Inferior parietal cortex (tissue), 1 donor: Measurements from ENCODE around the gene MYBPH.

Experiments used
- DNase-seq: peaks from one replicate; pipeline ENCODE4 v3.0.0-alpha.2; 2016; ENCODE audit errors: extremely low spot score

Gene MYBPH

DNA sequence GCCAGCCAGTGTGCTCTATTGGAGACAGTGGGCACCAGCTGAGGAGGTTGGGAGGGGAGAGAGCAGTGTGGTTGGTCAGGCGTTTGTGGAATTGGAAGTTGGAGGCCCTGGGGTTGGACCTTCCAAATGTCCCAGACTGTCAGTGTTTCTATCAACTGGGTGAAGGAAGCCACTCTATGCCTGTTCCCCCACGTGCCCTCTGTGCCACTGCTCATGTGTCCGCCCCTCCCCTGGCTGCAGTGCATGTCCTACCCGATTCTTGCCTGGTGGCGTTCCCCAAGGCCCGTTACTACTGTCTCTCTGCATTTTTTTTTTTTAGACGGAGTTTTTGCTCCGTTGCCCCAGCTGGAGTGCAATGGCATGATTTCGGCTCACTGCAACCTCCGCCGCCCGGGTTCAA, 27.0 kb downstream of the MYBPH start:
- no peak for DNase-seq

DNA sequence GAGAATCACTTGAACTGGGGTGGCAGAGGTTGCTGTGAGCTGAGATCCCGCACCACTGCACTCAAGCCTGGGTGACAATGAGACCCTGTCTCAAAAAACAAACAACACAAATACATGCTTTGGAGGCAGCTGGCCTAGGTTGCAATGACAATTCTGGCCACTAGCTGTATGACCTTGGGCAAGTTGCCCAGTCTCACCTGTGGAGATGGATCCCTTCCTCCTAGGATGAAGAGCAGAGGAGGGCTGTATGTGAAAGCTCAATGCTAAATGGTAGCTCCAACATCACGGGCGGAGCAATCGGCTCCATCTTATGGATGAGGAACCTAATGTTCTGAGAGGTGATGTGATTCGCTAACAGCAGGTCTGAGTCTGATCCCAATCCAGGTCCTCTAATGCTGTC, 27.5 kb downstream of the MYBPH start:
- DNase-seq, result no peak

DNA sequence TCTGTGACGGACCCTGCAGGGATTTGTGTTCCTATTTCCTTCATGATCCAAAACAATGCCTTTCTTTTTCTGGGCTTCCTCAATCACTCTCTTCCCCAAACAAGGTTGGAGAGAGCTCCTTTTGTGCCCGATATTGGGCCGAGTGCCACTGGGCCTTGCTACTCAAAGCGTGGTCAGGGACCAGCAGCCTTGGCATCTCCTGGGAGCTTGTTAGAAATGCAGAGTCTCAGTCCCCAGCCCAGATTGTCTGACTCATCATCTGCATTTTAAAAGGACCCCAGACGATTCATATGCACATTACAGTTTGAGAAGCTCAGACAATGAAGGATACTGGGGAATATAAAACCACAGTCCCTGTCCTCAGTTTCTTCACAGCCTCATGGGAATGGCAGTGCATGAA, 28.2 kb downstream of the MYBPH start:
- no peak for DNase-seq

DNA sequence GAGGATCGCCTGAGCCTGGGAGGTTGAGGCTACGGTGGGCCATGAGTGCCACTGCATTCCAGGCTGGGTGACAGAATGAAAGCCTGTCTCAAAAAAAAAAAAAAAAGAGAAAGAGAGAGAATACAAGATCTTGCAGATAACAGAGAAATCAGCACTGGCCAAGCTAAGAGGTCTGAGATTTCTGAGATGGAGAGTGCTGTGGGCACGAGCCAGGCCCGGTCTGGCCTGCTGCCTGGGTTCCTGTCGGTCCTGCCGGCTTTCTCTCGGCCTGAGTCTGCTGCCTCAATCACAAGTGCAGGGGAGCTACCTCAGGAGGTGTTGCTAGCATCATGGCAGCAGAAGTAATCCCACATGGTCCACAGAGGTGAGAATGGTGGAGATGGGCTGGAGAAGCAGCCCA, 29.1 kb downstream of the MYBPH start:
- no peak for DNase-seq

DNA sequence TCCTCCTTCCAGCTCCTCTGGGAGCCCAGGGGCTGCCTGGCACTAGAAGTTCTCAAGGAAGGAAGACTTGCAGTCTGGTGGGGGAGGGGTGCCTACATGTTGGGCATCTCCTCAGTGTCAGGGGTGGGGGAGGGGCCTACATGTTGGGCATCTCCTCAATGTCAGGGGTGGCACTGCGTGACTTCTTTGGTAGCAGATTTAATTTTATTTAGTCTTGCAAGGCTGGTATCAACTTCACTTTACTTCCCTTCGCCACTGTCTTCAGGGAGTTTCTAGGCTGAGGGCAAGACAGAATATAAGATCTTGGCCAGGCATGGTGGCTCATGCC, 29.6 kb downstream of the MYBPH start:
- no peak for DNase-seq

DNA sequence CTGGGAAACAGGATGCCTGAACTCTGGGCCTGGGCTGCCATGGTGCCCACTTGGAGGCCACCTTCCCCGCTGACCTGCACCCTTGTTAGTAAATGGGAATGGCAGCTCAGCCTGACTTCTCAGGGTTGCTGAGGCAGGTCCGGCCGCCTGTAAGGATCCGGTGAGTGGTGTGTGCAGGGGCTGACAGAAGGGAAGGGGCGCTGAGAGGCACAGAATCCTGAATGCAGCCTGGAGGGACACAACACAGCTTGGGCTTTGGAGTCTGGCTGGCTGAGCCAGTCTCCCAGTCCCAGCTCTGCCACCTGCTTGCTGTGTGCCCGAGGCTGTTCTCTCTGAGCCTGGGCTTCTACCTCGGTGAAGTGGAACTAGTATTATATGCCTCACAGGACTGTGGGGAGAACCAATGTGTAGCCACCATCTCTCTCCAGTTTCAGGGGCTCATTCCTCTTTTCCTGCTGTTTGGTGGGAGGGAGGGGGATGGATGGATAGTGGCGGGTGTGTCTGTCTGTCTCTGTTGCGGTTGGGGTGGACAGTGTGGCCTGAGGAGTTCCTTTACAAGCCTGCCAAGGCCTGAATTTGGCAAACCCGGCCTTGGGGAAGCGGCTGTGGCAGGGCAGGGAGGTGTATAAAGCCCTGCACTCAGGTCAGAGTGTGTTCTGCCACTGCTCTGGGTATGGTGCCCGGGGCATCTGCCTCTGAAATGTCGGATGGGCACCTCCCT, 30.1 kb downstream of the MYBPH start:
- DNase-seq, result no peak

DNA sequence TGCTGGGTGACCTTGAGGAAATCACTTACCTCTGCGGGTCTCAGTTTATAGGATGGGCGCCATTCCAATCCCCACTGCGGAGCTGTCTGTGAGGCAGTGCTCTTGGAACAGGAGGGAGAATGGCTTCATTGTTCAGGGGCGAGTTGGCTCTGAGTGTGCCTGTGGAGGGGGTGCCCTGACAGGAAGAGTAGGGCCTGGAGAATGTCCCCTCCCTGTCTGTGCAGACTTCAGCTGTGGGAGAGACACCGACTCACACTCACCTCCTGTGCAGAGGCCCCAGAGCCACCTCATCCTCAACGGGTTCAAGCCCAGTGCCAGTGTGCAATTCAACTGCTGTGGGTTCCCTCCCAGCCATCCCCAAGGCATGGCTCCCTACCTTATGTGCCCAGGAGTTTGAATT, 31.0 kb downstream of the MYBPH start:
- DNase-seq, result peak; percentile 74

DNA sequence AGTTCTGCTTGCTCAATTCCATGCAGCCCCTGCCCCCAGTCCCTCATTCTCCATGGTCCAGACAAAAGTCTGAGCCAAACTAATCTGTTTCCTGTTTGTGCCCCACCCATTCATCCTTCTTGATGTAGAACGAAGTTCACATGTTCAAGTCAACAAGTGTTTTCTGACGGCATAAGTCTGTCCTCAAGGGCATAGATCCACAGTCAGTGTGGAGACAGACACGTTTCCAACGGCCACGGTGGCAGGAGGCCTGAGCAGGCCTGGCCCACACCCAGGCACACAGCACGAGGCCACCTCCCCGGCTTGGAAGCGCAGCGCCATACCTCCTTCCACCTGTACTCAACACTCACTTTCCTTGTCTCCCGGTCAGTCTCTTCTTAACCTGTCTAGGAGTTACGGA, 32.0 kb downstream of the MYBPH start:
- no peak for DNase-seq

DNA sequence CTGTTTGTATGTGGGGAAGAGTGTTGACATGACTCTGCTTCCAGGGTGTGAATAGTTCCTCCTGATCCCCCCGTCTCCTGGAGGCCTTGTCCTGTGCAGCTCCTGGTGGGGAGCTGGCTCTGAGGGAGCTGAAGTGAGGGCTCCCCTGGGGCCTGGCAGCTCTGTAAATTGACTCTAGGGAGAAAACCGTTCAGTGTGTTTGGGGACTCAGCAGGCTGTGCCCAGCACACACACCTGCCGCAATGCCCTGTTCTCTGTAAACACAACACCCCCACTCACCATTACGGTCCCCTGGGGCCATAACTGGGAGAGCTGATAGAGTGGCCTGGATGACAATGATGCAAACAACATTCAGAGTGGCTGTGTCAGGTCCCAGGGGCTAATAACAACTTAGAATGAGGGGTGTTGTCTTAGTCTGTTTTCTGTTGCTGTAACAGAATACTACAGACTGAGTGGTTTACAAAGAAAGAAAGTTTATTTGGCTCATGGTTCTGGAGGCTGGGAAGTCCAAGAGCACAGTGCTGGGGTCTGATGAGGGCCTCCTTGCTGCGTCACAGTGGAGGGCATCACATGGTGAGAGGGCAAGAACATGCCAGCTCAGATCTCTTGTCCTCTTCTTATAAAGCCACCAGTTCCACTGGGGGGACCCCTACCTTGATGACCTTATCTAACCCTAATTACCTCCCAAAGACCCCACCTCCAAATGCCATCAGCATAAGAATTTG, 32.8 kb downstream of the MYBPH start:
- DNase-seq, result no peak

DNA sequence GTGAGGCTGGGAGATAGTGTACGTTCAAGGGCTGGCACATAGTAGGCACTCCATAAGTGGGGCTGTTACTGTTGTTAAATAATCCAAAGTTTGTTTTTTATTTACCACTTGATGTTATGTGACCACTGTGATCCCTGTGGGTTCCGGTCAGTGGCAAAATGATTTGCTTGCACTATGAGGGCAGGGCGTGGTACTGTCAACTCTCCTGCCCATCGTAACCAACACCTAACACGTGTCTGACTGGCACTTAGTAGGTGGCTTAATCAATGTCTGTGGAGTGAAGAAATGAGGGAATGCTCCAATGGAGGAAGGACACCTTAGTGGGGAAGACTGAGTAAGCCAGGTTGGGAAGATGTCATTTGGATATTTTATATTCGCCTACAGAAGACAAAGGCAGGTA, 33.5 kb downstream of the MYBPH start:
- no peak for DNase-seq

DNA sequence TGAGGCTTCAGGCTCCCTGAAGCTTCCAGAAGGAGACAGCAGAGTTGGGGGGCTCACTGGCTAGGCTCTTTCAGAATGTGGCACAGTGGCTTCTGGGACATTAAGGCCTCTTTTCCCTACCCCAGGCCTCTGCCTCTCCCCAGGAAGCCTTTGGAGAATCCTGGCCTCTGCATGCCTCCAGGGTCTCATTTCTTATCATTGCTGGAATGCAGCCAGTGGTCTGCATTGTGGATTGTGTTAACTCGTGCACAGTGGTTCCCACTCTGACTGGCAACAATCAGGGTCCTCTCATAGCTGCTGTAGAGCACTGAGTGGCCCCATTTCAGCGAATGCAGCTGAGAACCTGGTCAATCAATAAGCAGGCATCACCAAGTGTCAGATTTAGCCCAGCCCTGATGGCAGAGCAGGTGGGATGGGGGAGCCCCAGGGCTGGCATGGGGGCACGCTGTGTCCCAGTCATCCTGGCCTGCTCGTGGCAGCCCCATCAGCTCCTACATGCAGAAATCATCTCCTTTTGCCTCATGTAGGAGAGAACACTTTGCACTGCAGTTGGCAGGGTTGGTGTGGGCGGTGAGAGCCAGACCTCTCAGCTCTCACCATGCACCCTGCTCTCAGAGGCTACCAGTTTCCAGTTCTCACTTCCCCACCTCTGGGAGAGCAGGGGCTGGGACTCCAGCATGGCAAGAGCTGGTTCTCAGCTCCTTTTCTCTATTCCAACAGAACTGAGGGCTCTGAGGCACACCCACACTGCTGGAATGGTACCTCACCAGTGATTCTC, 34.7 kb downstream of the MYBPH start:
- DNase-seq, result no peak

DNA sequence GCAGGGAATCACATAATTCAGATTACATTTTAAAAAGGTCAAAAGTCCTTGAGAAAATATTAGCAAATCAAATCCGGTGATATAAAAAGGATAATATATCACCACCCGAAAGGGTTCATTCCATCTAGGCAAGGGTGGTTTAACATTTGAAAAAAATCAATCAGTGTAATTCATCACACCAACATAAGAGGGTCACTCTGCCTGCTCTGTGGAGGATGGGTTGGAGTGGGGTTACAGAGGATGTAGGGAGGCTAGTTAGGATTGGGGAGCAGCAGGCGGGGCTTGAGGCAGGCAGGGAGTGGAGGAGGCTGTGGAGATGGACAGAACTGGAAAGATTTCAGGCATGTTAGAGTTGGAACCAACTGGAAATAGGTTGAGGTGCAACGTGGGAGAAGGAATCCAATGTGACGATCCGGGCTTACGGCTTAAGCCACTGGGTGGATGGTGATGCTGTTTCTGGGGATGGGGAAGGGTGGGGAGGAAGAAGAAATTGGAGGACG, 35.6 kb downstream of the MYBPH start:
- DNase-seq, result no peak

DNA sequence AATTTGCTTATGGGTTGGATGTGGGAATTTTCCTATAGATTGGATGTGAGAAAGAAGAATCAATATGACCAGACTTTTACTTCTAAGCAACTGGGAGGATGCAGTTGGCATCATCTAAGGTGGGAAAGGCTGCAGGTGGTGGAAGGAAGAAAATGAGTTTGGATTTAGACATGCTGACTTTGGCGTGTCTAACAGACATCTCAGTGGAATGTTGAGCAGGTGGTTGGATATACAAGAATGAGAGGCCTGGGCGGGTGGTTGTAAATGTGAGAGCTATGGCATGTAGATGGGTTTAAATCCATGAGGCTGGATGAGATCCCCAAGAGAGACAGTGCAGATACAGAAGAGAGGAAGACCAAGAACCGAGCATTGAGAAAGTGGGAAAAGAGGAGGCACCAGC, 37.6 kb downstream of the MYBPH start:
- no peak for DNase-seq

DNA sequence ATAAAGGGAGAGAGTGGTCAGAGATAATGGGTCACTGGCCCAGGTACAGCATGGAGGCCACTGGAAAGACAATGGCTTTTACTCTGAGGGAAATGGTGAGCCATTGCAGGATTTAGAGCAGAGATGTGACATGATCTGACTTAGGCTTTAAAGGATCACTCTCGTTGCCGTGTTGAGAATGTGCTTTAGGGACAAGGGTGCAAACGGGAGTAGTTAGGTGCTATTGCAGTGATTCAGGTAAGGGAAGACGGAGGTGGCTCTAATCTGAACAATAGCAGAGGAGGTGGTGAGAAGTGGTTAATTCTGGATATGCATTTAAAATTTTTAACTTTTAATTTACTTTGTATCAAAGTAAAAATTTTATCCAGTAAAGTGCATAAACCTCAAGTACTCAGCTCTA, 38.3 kb downstream of the MYBPH start:
- no peak for DNase-seq

DNA sequence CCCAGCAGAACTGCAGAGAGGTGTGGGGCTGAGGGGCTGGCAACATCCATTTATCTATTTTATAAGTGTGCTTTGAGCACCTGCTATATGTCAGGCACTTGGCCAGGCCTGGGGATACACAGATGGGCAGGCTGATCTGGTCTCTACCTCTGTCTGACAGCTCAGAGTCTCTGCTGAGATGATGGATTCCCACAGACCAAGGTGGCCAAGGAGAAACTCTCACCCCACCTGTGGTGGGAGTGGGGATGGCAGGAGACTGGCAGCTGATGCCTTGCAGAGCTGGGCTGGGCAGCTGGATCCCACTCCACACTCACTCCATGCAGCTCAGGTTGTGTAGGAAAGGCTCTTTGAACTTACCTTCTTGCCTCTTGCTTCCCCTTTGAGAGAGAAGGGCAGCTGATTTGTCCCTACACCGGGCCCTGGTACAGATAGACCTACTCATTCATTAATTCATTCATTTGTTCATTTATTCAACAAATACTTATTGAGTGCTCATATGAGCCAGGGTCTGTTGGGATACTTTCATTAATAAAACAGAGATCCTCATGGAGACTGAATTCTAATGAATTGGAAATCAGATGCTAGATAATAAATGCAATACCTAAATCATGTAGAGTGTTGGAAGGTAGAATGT, 39.1 kb downstream of the MYBPH start:
- DNase-seq, result no peak

DNA sequence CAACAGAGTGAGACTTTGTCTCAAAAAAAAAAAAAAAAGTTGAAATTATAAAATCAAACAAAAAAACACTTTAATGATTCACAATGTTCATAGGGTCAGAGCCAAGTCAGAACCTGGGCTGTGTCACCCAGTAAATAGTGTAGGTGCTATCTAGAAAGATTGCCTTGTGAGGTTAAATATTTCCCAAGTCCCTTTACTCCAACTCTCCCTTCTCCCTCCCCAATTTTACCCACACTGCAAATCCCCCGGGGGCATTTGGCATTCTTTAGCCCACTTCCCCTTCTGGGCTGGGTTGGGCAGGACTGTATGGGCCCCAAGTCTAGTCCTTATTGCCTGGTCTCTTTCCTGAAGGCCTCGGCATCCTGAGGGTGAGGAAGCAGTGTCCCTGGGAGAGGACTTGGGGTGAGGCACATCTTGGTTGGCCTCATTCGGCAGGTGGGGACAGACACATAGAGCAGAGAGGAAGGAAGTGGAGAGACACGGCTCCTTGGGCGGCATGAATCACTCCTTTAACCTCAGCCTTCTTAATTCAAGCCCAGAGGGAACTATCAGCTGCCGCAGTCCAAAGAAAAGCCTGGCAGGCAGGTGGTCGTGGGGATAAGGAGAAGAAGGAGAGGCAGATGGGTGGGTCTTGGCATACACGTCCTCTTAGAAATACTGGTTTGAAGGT, 39.9 kb downstream of the MYBPH start:
- no peak for DNase-seq

DNA sequence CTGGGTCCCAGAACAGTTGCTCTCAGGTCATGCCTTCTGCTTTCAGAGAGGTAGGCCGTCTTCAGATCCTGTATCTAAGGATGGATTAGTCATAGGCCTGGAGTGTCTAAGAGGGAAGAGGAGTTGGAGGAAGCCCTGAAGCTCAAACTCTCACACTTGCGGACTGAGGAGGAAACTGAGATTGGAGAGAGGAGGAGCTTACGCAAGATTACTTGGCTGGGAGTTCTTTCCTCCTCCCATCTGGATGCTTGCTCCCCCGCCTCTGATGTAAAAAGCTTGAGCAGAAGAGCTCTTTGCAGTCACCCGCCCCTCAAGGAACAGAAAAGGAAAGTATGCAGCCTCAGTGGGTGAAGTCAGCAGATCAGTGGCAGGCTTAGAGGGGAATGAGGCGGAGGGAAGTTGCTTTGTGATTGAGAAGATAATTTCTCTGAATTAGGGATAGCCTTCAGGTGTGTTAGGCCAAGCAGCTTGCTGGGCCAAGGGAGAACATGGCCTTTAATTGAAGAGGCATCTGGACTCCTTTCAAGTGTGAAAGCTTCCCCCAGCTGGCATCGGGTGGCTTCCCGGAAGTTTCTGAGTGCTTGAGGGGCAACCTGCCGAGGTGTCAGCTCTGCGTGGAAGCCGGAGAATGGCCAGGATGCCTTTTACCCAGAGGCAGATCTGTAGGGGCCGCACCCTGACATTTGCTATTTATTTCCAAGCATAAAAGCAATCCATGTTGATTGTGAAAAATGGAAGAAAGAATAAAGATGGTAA, 41.5 kb downstream of the MYBPH start:
- peak; percentile 67 for DNase-seq

DNA sequence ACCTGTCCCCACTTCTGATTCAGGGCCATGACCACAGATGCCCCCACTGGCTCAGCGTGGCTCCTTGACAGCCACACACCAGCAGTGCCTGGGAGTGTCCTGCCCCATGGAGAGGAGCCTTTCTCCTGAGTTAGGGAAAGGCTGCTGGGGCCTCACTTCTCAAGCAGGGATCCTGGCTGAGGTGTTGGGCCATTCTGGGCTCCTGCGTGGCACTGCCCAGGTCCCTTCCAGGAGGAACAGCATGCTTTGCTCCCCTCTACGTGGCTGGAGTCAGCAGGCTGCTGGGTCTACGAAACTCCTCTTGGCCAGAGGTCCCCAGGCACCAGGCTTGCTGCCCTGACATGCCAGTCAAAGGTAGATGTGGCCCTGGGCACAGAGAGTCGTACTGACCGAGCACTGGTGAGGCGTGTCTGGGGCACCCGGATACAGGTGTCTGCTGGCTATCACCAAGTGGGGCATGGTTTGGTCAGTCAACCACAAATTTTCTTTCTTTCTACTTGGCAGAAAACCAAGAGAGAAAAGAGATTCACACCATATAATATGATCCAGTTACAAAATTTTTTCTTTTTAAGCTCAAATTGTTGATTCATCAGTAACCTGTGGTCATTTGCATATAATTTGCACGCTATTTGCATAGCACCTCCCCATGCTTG, 44.0 kb downstream of the MYBPH start:
- DNase-seq, result no peak

DNA sequence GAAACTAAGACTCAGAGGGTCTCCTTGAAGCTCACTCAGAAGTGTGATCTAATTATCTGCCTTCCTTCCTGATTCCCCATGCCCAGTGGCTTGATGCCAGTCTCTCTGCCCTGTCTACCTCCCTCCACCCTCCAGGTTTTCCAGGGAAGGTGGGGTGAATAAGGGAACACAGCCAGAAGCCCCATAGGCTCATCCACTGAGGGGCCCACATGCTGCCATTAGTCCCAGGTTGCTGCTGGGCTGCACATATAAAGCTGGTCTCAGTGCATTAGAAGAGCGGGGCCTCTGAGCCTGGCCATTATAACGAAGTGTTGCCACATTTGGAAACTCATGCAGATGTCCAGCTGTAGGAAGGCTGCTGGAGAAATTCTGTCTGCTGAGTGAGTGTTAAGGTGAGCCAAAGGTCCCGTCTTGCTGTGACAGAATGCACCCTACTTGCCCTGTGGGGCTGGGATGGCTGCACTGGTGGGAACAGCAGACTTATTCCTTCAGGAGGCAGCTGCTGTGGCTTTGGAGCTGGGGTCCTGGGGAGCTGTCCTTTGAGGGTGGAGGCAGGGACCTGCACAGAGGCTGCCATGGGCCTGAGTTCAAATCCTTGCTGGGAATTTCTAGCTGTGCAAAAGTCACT, 45.2 kb downstream of the MYBPH start:
- no peak for DNase-seq
